ENCODE measurements around the gene NOX5.

GRCh38 chr15:69026355-69026754, 11.9 kb downstream of the NOX5 start:
- TF ChIP-seq BACH1 (IDR thresholded peaks at IDR 0.05; ENCODE audit: borderline replicate concordance) = no peak
- no peak for TF ChIP-seq ZNF274 (IDR thresholded peaks at IDR 0.05; ENCODE audit: insufficient read depth, insufficient read length)
- no peak for TF ChIP-seq RAD21 (IDR thresholded peaks at IDR 0.05; ENCODE audit: insufficient read depth, low read depth, low read length)
- TF ChIP-seq EZH2 (IDR thresholded peaks at IDR 0.05; ENCODE audit: borderline replicate concordance, control insufficient read depth, low read depth, low read length) = no peak
- no peak for TF ChIP-seq CTCF (IDR thresholded peaks at IDR 0.05 in 2 of 3, conservative IDR thresholded peaks at IDR 0.05 in 1 of 3; ENCODE audit: control insufficient read depth in 2 of 3, extremely low read depth in 1 of 3, insufficient read depth in 1 of 3, low read depth in 3 of 3, low read length in 3 of 3)
- no peak for TF ChIP-seq RELA (IDR thresholded peaks at IDR 0.05; ENCODE audit: borderline replicate concordance, partially characterized antibody)
